GM12875 (cell line): ENCODE results near the gene MIX23.

Experiments
- H3K4me3 ChIP-seq: one replicate; pipeline ENCODE4 v1.5.1; 2011; ENCODE audit warnings: low read depth, low read length, control low read depth
- TF ChIP-seq, protein P1 (sequence below): IDR thresholded peaks from 2 replicates; pipeline ENCODE4 v1.5.1; 2011; ENCODE audit warnings: low read depth, mild to moderate bottlenecking, control low read depth, inconsistent platforms, low read length, moderate library complexity, borderline replicate concordance; ENCODE audit not compliant: insufficient read depth

Gene MIX23

DNA sequence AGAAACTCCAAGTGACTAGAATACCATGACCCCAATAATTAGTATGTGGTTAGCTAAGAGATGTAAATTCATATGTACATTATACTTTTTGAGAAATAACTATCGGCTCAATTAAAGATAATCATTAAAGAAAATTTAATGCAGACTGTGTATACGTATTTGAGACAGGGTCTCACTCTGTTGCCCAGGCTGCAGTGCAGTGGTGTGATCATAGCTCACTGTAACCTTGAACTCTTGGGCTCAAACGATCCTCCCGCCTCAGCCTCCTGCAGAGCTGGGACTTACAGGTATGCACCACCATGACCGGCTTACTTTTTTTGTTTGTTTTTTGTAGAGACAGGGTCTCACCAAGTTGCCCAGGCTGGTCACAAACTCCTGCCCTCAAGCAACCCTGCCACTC lies 66.7 kb downstream of the MIX23 start:
- TF ChIP-seq, protein P1, sequence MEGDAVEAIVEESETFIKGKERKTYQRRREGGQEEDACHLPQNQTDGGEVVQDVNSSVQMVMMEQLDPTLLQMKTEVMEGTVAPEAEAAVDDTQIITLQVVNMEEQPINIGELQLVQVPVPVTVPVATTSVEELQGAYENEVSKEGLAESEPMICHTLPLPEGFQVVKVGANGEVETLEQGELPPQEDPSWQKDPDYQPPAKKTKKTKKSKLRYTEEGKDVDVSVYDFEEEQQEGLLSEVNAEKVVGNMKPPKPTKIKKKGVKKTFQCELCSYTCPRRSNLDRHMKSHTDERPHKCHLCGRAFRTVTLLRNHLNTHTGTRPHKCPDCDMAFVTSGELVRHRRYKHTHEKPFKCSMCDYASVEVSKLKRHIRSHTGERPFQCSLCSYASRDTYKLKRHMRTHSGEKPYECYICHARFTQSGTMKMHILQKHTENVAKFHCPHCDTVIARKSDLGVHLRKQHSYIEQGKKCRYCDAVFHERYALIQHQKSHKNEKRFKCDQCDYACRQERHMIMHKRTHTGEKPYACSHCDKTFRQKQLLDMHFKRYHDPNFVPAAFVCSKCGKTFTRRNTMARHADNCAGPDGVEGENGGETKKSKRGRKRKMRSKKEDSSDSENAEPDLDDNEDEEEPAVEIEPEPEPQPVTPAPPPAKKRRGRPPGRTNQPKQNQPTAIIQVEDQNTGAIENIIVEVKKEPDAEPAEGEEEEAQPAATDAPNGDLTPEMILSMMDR = no peak
- no peak overlapping the region for H3K4me3 ChIP-seq

DNA sequence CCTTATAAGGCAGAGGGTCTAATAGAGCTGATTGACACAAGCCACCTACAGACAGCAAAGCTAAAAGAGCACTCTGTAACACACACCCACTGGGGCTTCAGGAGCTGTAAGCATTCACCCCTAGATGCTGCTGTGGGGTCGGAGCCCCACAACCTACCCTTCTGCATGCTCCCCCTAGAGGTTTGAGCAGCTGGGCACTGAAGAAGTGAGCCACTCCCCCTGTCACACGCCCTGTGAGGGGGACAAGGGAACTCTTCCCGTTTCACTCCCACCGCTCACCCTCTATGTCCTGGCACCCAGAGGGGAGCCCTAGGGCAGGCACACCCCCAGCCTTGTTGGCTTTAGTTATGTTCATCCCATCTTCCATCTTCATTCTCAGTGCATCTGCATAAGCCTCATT lies 67.4 kb downstream of the MIX23 start:
- TF ChIP-seq, protein P1 = no peak

DNA sequence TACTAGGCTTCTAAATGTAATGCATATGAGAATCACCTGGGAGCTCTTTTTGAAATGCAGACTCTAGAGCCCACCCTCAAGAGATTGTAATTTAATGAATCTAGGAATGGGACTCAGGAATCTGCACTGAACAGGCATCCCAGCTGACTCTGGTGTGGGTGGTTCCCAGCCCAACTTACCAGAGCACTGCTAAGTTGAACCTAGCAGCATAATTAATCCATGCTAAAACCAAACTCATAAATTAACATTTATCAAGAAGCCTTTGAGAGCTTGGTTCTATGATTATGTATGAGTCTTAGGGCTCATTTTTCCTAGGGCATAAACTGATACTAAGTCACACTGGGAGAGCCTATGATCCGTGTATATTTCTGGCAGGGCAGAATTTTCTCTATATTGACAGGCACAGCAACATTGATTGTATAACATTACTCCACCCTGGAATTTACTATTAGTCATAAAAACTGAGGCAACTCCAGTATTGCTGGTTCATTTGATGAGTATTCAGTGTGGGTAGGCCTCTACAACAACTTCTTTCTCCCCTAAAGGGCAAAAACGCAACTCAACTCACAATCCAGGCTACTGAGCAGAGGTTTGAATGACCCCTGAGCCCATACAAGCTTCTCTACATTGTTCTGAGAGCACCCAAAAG lies 68.7 kb downstream of the MIX23 start:
- H3K4me3 ChIP-seq = no peak overlapping the region
- TF ChIP-seq, protein P1 = no peak

More for the DNA sequence above, 67.4 kb downstream of the MIX23 start:
- H3K4me3 ChIP-seq = no peak overlapping the region

DNA sequence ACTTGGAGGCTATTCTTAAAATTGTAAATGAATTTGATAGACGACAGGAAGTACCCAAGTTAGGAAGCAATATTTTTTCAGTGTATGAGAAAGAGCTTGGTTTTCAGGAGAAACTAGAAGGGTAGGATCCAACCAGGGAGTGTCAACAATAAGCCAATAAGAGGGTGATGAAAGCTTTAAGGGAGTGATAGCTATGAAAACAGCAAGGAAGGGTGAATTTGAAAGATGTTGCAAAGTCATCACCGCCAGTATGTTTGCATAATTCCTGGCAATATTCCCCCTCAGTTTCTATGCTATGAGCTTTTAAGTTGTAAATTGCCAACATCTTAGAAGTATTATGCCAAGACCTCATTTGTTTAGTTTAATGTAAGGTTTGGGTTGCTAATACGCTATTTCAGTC lies 69.8 kb downstream of the MIX23 start:
- TF ChIP-seq, protein P1 = no peak
- no peak overlapping the region for H3K4me3 ChIP-seq

DNA sequence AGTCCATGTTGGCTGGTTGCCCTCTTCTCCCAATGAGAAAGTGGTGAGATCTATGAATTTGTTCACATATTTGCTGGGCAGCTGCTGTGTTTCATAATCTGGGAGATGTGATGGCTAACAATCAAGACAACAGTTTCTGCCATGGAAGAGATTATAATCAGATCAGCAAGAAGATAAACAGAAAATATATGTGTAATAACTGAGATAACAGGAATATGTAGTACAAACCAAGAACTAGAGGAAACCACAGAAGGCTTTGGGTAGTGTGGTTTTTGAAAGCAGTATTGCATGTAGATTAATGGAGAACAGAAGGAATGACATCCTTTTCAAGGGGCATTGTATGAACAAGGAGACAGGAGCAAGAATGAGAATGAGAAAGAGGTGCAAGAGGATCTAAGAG lies 70.2 kb downstream of the MIX23 start:
- H3K4me3 ChIP-seq = no peak overlapping the region
- TF ChIP-seq, protein P1 = no peak

DNA sequence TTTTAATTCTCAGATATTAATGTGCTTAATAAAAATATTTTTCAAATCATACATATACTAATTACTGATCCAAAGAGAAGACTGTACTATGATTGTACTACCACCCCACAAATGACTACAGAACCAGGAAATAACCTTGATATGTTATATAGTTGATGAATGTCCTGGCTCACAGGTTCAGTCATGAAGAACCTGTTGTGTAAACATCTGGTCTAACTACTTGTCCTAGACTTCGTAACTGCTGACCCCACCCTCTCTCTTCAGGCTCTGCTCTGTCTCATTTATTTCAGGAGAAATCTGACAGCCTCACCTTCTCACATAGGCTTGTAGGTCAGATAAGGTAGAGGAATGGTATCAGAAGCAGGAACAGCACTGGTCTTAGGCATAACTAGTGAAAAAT lies 72.7 kb downstream of the MIX23 start:
- TF ChIP-seq, protein P1 = no peak

More for the DNA sequence above, 72.7 kb downstream of the MIX23 start:
- H3K4me3 ChIP-seq = no peak overlapping the region
